Measurements from ENCODE around the gene ACTRT2. TPM values are rescaled to one million over a fixed set of nuclear protein-coding genes. Genes with fewer than 3 reads are reported as not detected.

ACTRT2 gene
- total and polyA plus RNA-seq, 2 experiments from 2014 or later: not detected

GRCh38 chr1:3002349-3003038 lies 18.8 kb upstream of the ACTRT2 start (continued):
- TF ChIP-seq ZNF462 (CRISPR knock-in tag; IDR thresholded peaks at IDR 0.05): no peak
- TF ChIP-seq EZH2phosphoT487 (IDR thresholded peaks at IDR 0.05; ENCODE audit: unreplicated experiment): no peak

- ATAC-seq: no peak
- Histone ChIP-seq H3K79me2 (replicated peaks; ENCODE audit: insufficient read depth) (no peaks in the 10 kb centered on the region), H3K4me3 (no peak overlapping the region), H3K36me3 (ENCODE audit: insufficient read depth) (no peaks in the 10 kb centered on the region), H4K20me1 (replicated peaks; ENCODE audit: insufficient read depth) (no peaks in the 10 kb centered on the region), H2AFZ (no peak overlapping the region), H3K4me2 (no peak overlapping the region), H3F3A (replicated peaks; ENCODE audit: low read depth) (no peaks in the 10 kb centered on the region), H3K9me2 (ENCODE audit: insufficient read depth) (no peaks in the 10 kb centered on the region), H3K4me1 (ENCODE audit: insufficient read depth) (no peaks in the 10 kb centered on the region), H3K27ac (ENCODE audit: low read depth) (no peak overlapping the region), H3K27me3 (ENCODE audit: insufficient read depth) (no peaks in the 10 kb centered on the region)
- no peak for DNase-seq (ENCODE audit: low spot score)
- Mint-ChIP-seq H3K9me3 (peaks cover 85% of the 10 kb centered on the region), H3K27ac (no peak overlapping the region), H3K4me1 (no peaks in the 10 kb centered on the region; the same call in 2 of the 3 replicates), H3K36me3 (ENCODE audit: low read depth) (peaks cover 12% of the 10 kb centered on the region), H3K27me3 (ENCODE audit: insufficient read depth, low read depth, poor library complexity) (peaks cover 4% of the 10 kb centered on the region), H3K4me3 (no peak overlapping the region)
- TF ChIP-seq EZH2 (IDR thresholded peaks at IDR 0.05; ENCODE audit: low read depth, unreplicated experiment): no peak
- no peak for TF ChIP-seq CREB1 (CRISPR knock-in tag; IDR thresholded peaks at IDR 0.05; ENCODE audit: low read depth)
- TF ChIP-seq CTCF (conservative IDR thresholded peaks at IDR 0.05; ENCODE audit: low read depth in 2 of 2): no peak
- no peak for TF ChIP-seq ZNF114 (CRISPR knock-in tag; IDR thresholded peaks at IDR 0.05)
- no peak for TF ChIP-seq ETS1 (IDR thresholded peaks at IDR 0.05)
- no peak for TF ChIP-seq JUNB (IDR thresholded peaks at IDR 0.05; ENCODE audit: unreplicated experiment)
- TF ChIP-seq NANOG (IDR thresholded peaks at IDR 0.05; ENCODE audit: borderline replicate concordance): no peak
Observed at GRCh38 chr1:3003039-3003940, 18.0 kb upstream of the ACTRT2 start.

All from GM23338 (cell line).